ENCODE results near the gene CDC42BPA. TPM values are rescaled to one million over a fixed set of nuclear protein-coding genes. Genes with fewer than 3 reads are reported as not detected.

Gene CDC42BPA
- polyA plus RNA-seq, 1 of the 3 experiments (the other 2 are of a cell fraction), result 6.8 TPM

DNA sequence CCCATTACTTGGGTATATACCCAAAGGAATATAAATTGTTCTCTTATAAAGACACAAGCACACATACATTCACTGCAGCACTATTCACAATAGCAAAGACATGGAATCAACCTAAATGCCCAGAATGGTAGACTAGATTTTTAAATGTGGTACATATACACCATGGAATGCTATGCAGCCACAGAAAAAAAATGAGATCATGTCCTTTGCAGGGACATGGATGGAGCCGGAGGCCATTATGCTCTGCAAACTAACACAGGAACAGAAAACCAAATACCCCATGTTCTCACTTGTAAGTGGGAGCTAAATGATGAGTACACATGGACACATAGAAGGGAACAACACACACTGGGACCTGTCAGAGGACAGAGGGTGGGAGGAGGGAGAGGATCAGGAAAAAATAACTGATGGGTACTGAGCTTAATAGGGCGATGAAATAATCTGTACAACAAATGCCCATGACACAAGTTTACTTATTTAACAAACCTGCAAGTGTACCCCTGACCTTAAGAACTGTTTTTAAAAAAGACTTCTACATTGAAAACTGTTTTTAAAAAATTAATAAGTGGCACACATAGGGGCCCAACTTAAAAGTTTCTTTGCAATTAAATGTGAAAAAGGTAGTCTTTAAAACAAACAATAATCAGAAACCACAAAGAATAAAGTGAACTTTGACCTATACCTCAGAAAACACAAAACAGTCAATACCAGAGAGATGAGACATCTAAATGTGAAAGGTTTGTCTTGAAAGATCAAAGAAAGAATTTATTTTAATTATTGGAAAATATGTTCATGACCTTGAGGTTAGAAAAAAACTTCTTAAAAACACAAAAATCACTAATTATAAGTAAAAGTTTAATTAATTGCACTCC lies 75.2 kb downstream of the CDC42BPA start:
- Histone ChIP-seq H3F3A (replicated peaks; ENCODE audit: insufficient read depth) (no peaks in the 10 kb centered on the region), H3K4me2 (no peak overlapping the region), H3K36me3 (replicated peaks in 1 of 2; ENCODE audit: control insufficient read depth in 1 of 2, insufficient read depth in 2 of 2, low read length in 1 of 2) (no peaks in the 10 kb centered on the region), H3K9ac (no peak overlapping the region), H3K79me2 (ENCODE audit: insufficient read depth) (peaks cover 98% of the 10 kb centered on the region), H3K27ac (ENCODE audit: low read depth in 2 of 2, low read length in 1 of 2) (no peak overlapping the region), H3K9me3 (no peaks in the 10 kb centered on the region), H3K4me3 (ENCODE audit: low read depth in 2 of 2, low read length in 1 of 2) (no peak overlapping the region), H3K4me1 (ENCODE audit: control insufficient read depth in 1 of 2, insufficient read depth in 2 of 2, low read depth in 1 of 2, low read length in 1 of 2) (no peaks in the 10 kb centered on the region; a peak in 1 of 4 replicates), H3K27me3 (ENCODE audit: insufficient read depth) (no peaks in the 10 kb centered on the region), H4K20me1 (ENCODE audit: insufficient read depth) (peaks cover 12% of the 10 kb centered on the region), H2AFZ (ENCODE audit: low read depth) (no peak overlapping the region), H3K9me2 (no peaks in the 10 kb centered on the region)
- WGBS (ENCODE audit: low lambda C conversion rate), result 94% methylated on average over 2 of the region's 2 CpGs
- no peak for DNase-seq
- POLR2A ChIA-PET, result no interaction called here
- CTCF ChIA-PET, result no interaction called here
- TF ChIP-seq, protein P1, sequence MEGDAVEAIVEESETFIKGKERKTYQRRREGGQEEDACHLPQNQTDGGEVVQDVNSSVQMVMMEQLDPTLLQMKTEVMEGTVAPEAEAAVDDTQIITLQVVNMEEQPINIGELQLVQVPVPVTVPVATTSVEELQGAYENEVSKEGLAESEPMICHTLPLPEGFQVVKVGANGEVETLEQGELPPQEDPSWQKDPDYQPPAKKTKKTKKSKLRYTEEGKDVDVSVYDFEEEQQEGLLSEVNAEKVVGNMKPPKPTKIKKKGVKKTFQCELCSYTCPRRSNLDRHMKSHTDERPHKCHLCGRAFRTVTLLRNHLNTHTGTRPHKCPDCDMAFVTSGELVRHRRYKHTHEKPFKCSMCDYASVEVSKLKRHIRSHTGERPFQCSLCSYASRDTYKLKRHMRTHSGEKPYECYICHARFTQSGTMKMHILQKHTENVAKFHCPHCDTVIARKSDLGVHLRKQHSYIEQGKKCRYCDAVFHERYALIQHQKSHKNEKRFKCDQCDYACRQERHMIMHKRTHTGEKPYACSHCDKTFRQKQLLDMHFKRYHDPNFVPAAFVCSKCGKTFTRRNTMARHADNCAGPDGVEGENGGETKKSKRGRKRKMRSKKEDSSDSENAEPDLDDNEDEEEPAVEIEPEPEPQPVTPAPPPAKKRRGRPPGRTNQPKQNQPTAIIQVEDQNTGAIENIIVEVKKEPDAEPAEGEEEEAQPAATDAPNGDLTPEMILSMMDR (IDR thresholded peaks at IDR 0.05), result no peak
- TF ChIP-seq MXI1 (IDR thresholded peaks at IDR 0.05; ENCODE audit: low read depth, low read length) (no peak), EP300 (IDR thresholded peaks at IDR 0.05; ENCODE audit: borderline replicate concordance in 1 of 2, low read depth in 1 of 2, low read length in 1 of 2) (no peak), RAD21 (IDR thresholded peaks at IDR 0.05; ENCODE audit: low read length) (no peak), ELF1 (IDR thresholded peaks at IDR 0.05) (no peak), GATA2 (CRISPR knock-in tag; IDR thresholded peaks at IDR 0.05) (no peak), MEF2A (IDR thresholded peaks at IDR 0.05; ENCODE audit: borderline replicate concordance, low read depth) (no peak), FOXJ3 (CRISPR knock-in tag; IDR thresholded peaks at IDR 0.05) (no peak), TEAD4 (IDR thresholded peaks at IDR 0.05; ENCODE audit: borderline replicate concordance, insufficient read depth) (no peak), RCOR1 (IDR thresholded peaks at IDR 0.05; ENCODE audit: low read length) (no peak), GABPA (IDR thresholded peaks at IDR 0.05; ENCODE audit: low read depth) (no peak), SIN3A (IDR thresholded peaks at IDR 0.05; ENCODE audit: borderline replicate concordance, low read depth, low read length) (no peak), EZH2phosphoT487 (IDR thresholded peaks at IDR 0.05; ENCODE audit: borderline replicate concordance, low read depth) (no peak), YY1 (IDR thresholded peaks at IDR 0.05; ENCODE audit: low read depth) (no peak), NFIC (IDR thresholded peaks at IDR 0.05; ENCODE audit: borderline replicate concordance) (no peak), NRF1 (IDR thresholded peaks at IDR 0.05; ENCODE audit: low read depth, low read length) (no peak), RXRA (IDR thresholded peaks at IDR 0.05; ENCODE audit: borderline replicate concordance, low read depth) (no peak)
- TF ChIP-seq, protein P2, sequence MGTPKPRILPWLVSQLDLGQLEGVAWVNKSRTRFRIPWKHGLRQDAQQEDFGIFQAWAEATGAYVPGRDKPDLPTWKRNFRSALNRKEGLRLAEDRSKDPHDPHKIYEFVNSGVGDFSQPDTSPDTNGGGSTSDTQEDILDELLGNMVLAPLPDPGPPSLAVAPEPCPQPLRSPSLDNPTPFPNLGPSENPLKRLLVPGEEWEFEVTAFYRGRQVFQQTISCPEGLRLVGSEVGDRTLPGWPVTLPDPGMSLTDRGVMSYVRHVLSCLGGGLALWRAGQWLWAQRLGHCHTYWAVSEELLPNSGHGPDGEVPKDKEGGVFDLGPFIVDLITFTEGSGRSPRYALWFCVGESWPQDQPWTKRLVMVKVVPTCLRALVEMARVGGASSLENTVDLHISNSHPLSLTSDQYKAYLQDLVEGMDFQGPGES (IDR thresholded peaks at IDR 0.05; ENCODE audit: low read depth, low read length), result no peak
